CD8-positive, alpha-beta memory T cell (primary cell): ENCODE results near the gene ILK. TPM values are rescaled to one million over a fixed set of nuclear protein-coding genes. Genes with fewer than 3 reads are reported as not detected.
A peak's percentile ranks its signal among the peaks of the same experiment; 100 is the strongest.

Source experiments
- CTCF ChIA-PET: fragments of 350-600 bp; sonication (Branson Sonifier 250); formaldehyde crosslinking; loops from one replicate; lab custom pipeline; 2021; ENCODE audit warnings: antibody characterized with exemption; lab: Charles Lee
- POLR2A ChIA-PET: fragments of 350-600 bp; sonication (Branson Sonifier 250); formaldehyde crosslinking; loops from one replicate; lab custom pipeline; 2021; ENCODE audit warnings: antibody characterized with exemption; lab: Charles Lee
- DNase-seq, 5 donors: peaks; one replicate each; pipeline versions ENCODE4 v3.0.0 to v3.0.0-alpha.2; 2020 to 2022; ENCODE audit warnings: mixed read lengths in 1 of 5
- H3K27ac ChIP-seq: one replicate; pipeline ENCODE4 v1.7.0; 2013; ENCODE audit warnings: low read depth, mild to moderate bottlenecking, low read length, moderate library complexity
- H3K27me3 ChIP-seq: 2 replicates; pipeline ENCODE4 v1.7.0; 2013; ENCODE audit warnings: low read length, mild to moderate bottlenecking; ENCODE audit not compliant: insufficient read depth, poor library complexity, severe bottlenecking
- H3K36me3 ChIP-seq: 2 replicates; pipeline ENCODE4 v1.7.0; 2013; ENCODE audit warnings: mild to moderate bottlenecking, low read length, moderate library complexity; ENCODE audit not compliant: insufficient read depth
- H3K4me1 ChIP-seq: 2 replicates; pipeline ENCODE4 v1.7.0; 2013; ENCODE audit warnings: mild to moderate bottlenecking, low read length, moderate library complexity; ENCODE audit not compliant: insufficient read depth
- H3K4me3 ChIP-seq: 2 replicates; pipeline ENCODE4 v1.7.0; 2013; ENCODE audit warnings: mild to moderate bottlenecking, low read length
- H3K9me3 ChIP-seq: 2 replicates; pipeline ENCODE4 v1.7.0; 2013; ENCODE audit warnings: mild to moderate bottlenecking, low read length
- H3K27ac Mint-ChIP-seq, 8 donors: one replicate each; pipeline ENCODE4 v1.8.0; 2020 to 2021; ENCODE audit warnings: mixed read lengths in 8 of 8, mild to moderate bottlenecking in 6 of 8, inconsistent platforms in 3 of 8, moderate library complexity in 3 of 8
- H3K27me3 Mint-ChIP-seq, 2 donors: one replicate each; pipeline ENCODE4 v1.8.0; 2020 to 2021; ENCODE audit warnings: mixed read lengths in 2 of 2, mild to moderate bottlenecking in 1 of 2, moderate library complexity in 1 of 2
- H3K36me3 Mint-ChIP-seq, 3 donors: one replicate each; pipeline ENCODE4 v1.8.0; 2020 to 2021; ENCODE audit warnings: mixed read lengths in 3 of 3, inconsistent platforms in 1 of 3, mild to moderate bottlenecking in 1 of 3
- H3K4me1 Mint-ChIP-seq, 3 donors: one replicate each; pipeline ENCODE4 v1.8.0; 2020 to 2021; ENCODE audit warnings: mixed read lengths in 3 of 3, inconsistent platforms in 1 of 3, mild to moderate bottlenecking in 1 of 3
- H3K4me3 Mint-ChIP-seq, 7 donors: one replicate each; pipeline ENCODE4 v1.8.0; 2020 to 2021; ENCODE audit warnings: mixed read lengths in 7 of 7, mild to moderate bottlenecking in 6 of 7, moderate library complexity in 4 of 7, inconsistent platforms in 2 of 7
- H3K9me3 Mint-ChIP-seq, 5 donors: one replicate each; pipeline ENCODE4 v1.8.0; 2020 to 2022; ENCODE audit warnings: mixed read lengths in 5 of 5, mild to moderate bottlenecking in 3 of 5, moderate library complexity in 2 of 5, inconsistent platforms in 1 of 5
- polyA plus RNA-seq: library from polyadenylated mRNA; unstranded; fragments of 300-500 nt; fragmentation: Illumina TruSeq; gene quantifications from one replicate; pipeline ENCODE4 v1.2.3, GENCODE V29; 2021
- total RNA-seq, 2 experiments: library from RNA; stranded (reverse); gene quantifications; one replicate each; pipeline ENCODE4 v1.2.3, GENCODE V29; 2021

Gene ILK
- total and polyA plus RNA-seq, 3 experiments from 2014 or later: 90.1 to 111 (median 92.6) TPM

- ChIA-PET POLR2A (interaction anchor here (1.1 kb wide), 1 partner anchor 42 kb away, joined by 3 read pairs; the partner anchor contains the start of gene TAF10), CTCF (interaction anchor here (1.2 to 2.9 kb wide), 3 partner anchors 14 to 30 kb away, joined by 5 to 8 read pairs (median 7); partner anchors contain the start of gene MRPL17)
- no peak overlapping the region for H3K4me3 Mint-ChIP-seq
- no peaks in the 10 kb centered on the region for H3K9me3 Mint-ChIP-seq
- H3K36me3 ChIP-seq: no peaks in the 10 kb centered on the region
- no peak overlapping the region for H3K27ac Mint-ChIP-seq
- peaks cover 0 to 2% of the 10 kb centered on the region in 2 donors for H3K27me3 Mint-ChIP-seq
- no peak overlapping the region for H3K27ac ChIP-seq
- H3K4me3 ChIP-seq: no peak overlapping the region
- H3K4me1 ChIP-seq: peaks cover 33% of the 10 kb centered on the region
- no peaks in the 10 kb centered on the region for H3K9me3 ChIP-seq
- no peaks in the 10 kb centered on the region for H3K36me3 Mint-ChIP-seq
- H3K4me1 Mint-ChIP-seq: peaks cover 0 to 3% (median 2%) of the 10 kb centered on the region in 3 donors
- no peaks in the 10 kb centered on the region for H3K27me3 ChIP-seq
- DNase-seq: no peak
Observed at GRCh38 chr11:6653656-6654055, 50.1 kb downstream of the ILK start.

GRCh38 chr11:6654281-6655019, 50.9 kb downstream of the ILK start:
- no peaks in the 10 kb centered on the region for H3K9me3 ChIP-seq
- H3K36me3 ChIP-seq: no peaks in the 10 kb centered on the region
- DNase-seq: peak in 1 of 5 donors; percentile 21
- no peak overlapping the region for H3K27ac ChIP-seq
- H3K27ac Mint-ChIP-seq: no peak overlapping the region
- no peaks in the 10 kb centered on the region for H3K36me3 Mint-ChIP-seq
- H3K4me3 ChIP-seq: peak overlapping the region; percentile 40
- H3K27me3 ChIP-seq: no peaks in the 10 kb centered on the region
- H3K4me1 ChIP-seq: peaks cover 27% of the 10 kb centered on the region
- peaks cover 0 to 3% (median 2%) of the 10 kb centered on the region in 3 donors for H3K4me1 Mint-ChIP-seq
- CTCF ChIA-PET: interaction anchor here (1.2 to 2.9 kb wide), 3 partner anchors 13 to 29 kb away, joined by 5 to 8 read pairs (median 7); partner anchors contain the start of gene MRPL17
- H3K9me3 Mint-ChIP-seq: no peaks in the 10 kb centered on the region
- H3K27me3 Mint-ChIP-seq: peaks cover 0 to 2% of the 10 kb centered on the region in 2 donors
- POLR2A ChIA-PET: interaction anchor here (1.1 kb wide), 1 partner anchor 43 kb away, joined by 3 read pairs; the partner anchor contains the start of gene TAF10
- no peak overlapping the region for H3K4me3 Mint-ChIP-seq

- Mint-ChIP-seq H3K27ac (no peak overlapping the region), H3K36me3 (no peaks in the 10 kb centered on the region), H3K27me3 (peaks cover 0 to 2% of the 10 kb centered on the region in 2 donors), H3K4me1 (peaks cover 0 to 3% (median 2%) of the 10 kb centered on the region in 3 donors), H3K9me3 (no peaks in the 10 kb centered on the region), H3K4me3 (no peak overlapping the region)
- CTCF ChIA-PET: interaction anchor here (1.4 kb wide), 1 partner anchor 8 kb away, joined by 3 read pairs; no protein-coding TSS in a partner anchor
- peaks cover 27% of the 10 kb centered on the region for H3K4me1 ChIP-seq
- H3K27ac ChIP-seq: no peak overlapping the region
- no peaks in the 10 kb centered on the region for H3K27me3 ChIP-seq
- peak overlapping the region; percentile 40 for H3K4me3 ChIP-seq
- H3K9me3 ChIP-seq: no peaks in the 10 kb centered on the region
- POLR2A ChIA-PET: interaction anchor here (1.4 kb wide), 1 partner anchor 44 kb away, joined by 3 read pairs; no protein-coding TSS in a partner anchor
- no peaks in the 10 kb centered on the region for H3K36me3 ChIP-seq
- DNase-seq: peak in 3 of 5 donors; percentile 8 to 64 (median 41)
Observed at GRCh38 chr11:6655020-6655789, 51.6 kb downstream of the ILK start.

GRCh38 chr11:6655790-6656583, 52.4 kb downstream of the ILK start, which contains the start of gene DCHS1:
TSS of gene DCHS1 (minus strand) at chr11:6655809. CDS start at chr11:6641613, 14,196 bp downstream.
- peak within 1 kb of the TSS; percentile 46 to 86 (median 72) for H3K4me3 Mint-ChIP-seq
- H3K9me3 ChIP-seq: no peaks in the 10 kb centered on the region
- H3K4me1 ChIP-seq: peaks cover 27% of the 10 kb centered on the region
- H3K27me3 Mint-ChIP-seq: peaks cover 0 to 2% of the 10 kb centered on the region in 2 donors
- H3K36me3 Mint-ChIP-seq: no peaks in the 10 kb centered on the region
- ChIA-PET CTCF (interaction anchor here (1.0 to 1.8 kb wide), 4 partner anchors 9 to 43 kb away, joined by 3 to 4 read pairs (median 3); no protein-coding TSS in a partner anchor), POLR2A (interaction anchor here (0.6 to 1.4 kb wide), 4 partner anchors 15 to 44 kb away, joined by 3 to 12 read pairs (median 3); partner anchors contain the start of genes MRPL17 and TPP1)
- peak within 1 kb of the TSS; percentile 40 for H3K4me3 ChIP-seq
- peak in 3 of 5 donors; percentile 6 to 30 (median 25) for DNase-seq
- no peaks in the 10 kb centered on the region for H3K27me3 ChIP-seq
- H3K27ac ChIP-seq: no peak within 1 kb of the TSS
- H3K27ac Mint-ChIP-seq: peak within 1 kb of the TSS in 6 of 8 donors; percentile 1 to 82 (median 28)
- H3K4me1 Mint-ChIP-seq: peaks cover 0 to 3% (median 2%) of the 10 kb centered on the region in 3 donors
- H3K9me3 Mint-ChIP-seq: no peaks in the 10 kb centered on the region
- H3K36me3 ChIP-seq: no peaks in the 10 kb centered on the region

GRCh38 chr11:6656584-6656915, 53.0 kb downstream of the ILK start:
- CTCF ChIA-PET: interaction anchor here (1.0 to 1.8 kb wide), 5 partner anchors 9 to 44 kb away, joined by 3 to 4 read pairs (median 3); partner anchors contain the start of gene MRPL17
- Histone ChIP-seq H3K9me3 (no peaks in the 10 kb centered on the region), H3K36me3 (no peaks in the 10 kb centered on the region), H3K4me3 (no peak overlapping the region), H3K27me3 (no peaks in the 10 kb centered on the region), H3K4me1 (peaks cover 24% of the 10 kb centered on the region), H3K27ac (no peak overlapping the region)
- H3K4me1 Mint-ChIP-seq: peaks cover 0 to 3% (median 2%) of the 10 kb centered on the region in 3 donors
- peaks cover 0 to 2% of the 10 kb centered on the region in 2 donors for H3K27me3 Mint-ChIP-seq
- peak overlapping the region in 4 of 8 donors; percentile 1 to 82 (median 20) for H3K27ac Mint-ChIP-seq
- no peaks in the 10 kb centered on the region for H3K9me3 Mint-ChIP-seq
- no peaks in the 10 kb centered on the region for H3K36me3 Mint-ChIP-seq
- POLR2A ChIA-PET: interaction anchor here (0.8 to 1.4 kb wide), 4 partner anchors 14 to 45 kb away, joined by 3 to 12 read pairs (median 3); partner anchors contain the start of gene TPP1
- H3K4me3 Mint-ChIP-seq: peak overlapping the region; percentile 46 to 74 (median 66)
- no peak for DNase-seq

- Histone ChIP-seq H3K4me3 (no peak overlapping the region), H3K9me3 (no peaks in the 10 kb centered on the region), H3K4me1 (peaks cover 20% of the 10 kb centered on the region), H3K36me3 (no peaks in the 10 kb centered on the region), H3K27me3 (no peaks in the 10 kb centered on the region), H3K27ac (no peak overlapping the region)
- H3K4me1 Mint-ChIP-seq: peaks cover 0 to 3% (median 2%) of the 10 kb centered on the region in 3 donors
- no peaks in the 10 kb centered on the region for H3K36me3 Mint-ChIP-seq
- H3K4me3 Mint-ChIP-seq: peak overlapping the region; percentile 46 to 74 (median 66)
- CTCF ChIA-PET: interaction anchor here (1.0 to 1.8 kb wide), 5 partner anchors 10 to 44 kb away, joined by 3 to 4 read pairs (median 3); partner anchors contain the start of gene MRPL17
- POLR2A ChIA-PET: interaction anchor here (0.8 to 1.4 kb wide), 4 partner anchors 14 to 45 kb away, joined by 3 to 12 read pairs (median 3); partner anchors contain the start of gene TPP1
- H3K27me3 Mint-ChIP-seq: peaks cover 0 to 2% of the 10 kb centered on the region in 2 donors
- no peak for DNase-seq
- peak overlapping the region in 5 of 8 donors; percentile 0 to 82 (median 25) for H3K27ac Mint-ChIP-seq
- no peaks in the 10 kb centered on the region for H3K9me3 Mint-ChIP-seq
Observed at GRCh38 chr11:6656936-6657335, 53.4 kb downstream of the ILK start.
